ENCODE measurements around the gene METRNL.
"Not testable (repeated sequence)": the region's sequence is repeated elsewhere in the genome, so short reads cannot be mapped to it uniquely, and the experiment has no call there.

The METRNL gene

GRCh38 chr17:83079352-83079747, at the start of gene METRNL:
TSS of gene METRNL (plus strand) at chr17:83079609. CDS start at chr17:83079816, 207 bp downstream.
- no peak for DNase-seq

- no peak for DNase-seq
These were observed 49.0 kb upstream of the METRNL start for GRCh38 chr17:83030432-83030831.

DNA sequence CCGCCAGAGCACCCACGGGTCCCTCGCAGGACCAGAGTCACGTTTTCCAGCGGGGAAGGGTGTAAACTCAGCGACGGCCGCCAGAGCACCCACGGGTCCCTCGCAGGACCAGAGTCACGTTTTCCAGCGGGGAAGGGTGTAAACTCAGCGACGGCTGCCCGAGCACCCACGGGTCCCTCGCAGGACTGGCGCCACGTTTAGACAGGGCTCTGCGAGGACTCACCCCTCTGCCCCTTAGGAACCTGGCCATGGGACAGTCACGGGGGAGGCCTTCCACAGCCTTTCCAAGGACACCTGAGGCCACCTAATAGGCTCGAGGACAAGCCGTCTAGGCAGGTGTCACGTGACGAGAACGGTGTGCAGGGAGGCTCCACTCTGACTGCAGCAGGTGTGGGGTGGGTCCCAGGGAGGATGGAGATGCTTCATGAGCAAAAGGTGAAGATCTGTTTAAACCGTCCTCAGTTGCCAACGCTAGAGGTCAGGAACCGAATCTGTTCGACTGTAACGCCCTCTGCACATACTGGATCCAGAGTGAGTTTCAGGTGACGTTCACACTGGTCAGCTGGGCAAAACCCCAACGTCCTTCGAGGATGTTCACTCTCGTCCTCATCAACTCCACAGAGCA, 48.0 kb upstream of the METRNL start:
- DNase-seq = no peak

DNA sequence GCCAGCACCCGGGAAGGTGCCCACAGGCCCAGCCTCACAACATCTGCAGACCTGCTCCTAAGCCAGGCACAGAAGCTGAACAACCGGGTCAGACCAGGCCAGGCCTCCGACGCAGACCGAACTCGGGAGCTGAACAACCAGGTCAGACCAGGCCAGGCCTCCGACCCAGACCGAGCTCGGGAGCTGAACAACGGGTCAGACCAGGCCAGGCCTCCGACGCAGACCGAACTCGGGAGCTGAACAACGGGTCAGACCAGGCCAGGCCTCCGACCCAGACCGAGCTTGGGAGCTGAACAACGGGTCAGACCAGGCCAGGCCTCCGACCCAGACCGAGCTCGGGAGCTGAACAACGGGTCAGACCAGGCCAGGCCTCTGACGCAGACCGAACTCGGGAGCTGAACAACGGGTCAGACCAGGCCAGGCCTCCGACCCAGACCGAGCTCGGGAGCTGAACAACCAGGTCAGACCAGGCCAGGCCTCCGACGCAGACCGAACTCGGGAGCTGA, 47.4 kb upstream of the METRNL start:
- DNase-seq = not testable (repeated sequence)

DNA sequence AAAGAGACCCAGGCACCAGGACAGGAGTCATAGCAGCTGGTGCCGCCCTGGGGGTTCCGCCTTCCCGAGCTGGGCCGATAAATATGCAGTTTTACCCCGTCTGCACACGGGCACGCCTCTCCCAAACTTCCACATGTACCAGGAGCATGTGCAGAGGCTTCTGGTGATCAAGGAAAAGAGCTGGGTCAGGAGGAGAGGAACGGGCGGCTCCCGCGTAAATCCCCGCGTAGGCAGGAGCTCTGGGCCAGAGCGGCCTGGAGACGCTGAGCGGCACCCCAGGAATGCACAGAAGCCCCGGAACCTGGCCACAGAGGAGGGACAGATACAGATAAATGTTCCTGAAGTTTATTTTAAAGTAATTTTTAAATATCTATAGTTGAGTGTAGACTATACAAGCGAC, 46.6 kb upstream of the METRNL start:
- no peak for DNase-seq

GRCh38 chr17:83034525-83034924, 44.9 kb upstream of the METRNL start:
- no peak for DNase-seq

GRCh38 chr17:83035722-83036121, 43.7 kb upstream of the METRNL start:
- DNase-seq = no peak

GRCh38 chr17:83036193-83036592, 43.2 kb upstream of the METRNL start:
- DNase-seq = no peak

DNA sequence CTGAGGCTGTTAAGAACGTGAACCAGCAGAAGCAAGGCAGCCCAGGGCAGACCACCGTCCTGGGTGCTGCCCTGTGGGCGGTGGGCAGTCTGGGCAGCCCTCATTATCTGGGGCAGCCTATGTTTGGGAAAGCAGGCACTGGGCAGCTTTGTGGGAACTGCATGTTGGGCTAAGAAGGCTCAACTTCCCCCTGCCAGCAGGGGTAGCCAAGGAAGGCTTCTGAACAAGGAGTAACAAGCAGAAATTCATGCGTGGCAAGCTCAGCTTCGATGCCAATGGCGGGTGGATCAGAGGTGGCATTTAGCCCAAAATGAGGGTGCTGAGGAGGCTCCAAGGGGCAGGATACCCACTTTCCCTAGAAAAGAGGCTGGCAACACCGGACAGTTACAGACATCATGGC, 42.7 kb upstream of the METRNL start:
- no peak for DNase-seq

DNA sequence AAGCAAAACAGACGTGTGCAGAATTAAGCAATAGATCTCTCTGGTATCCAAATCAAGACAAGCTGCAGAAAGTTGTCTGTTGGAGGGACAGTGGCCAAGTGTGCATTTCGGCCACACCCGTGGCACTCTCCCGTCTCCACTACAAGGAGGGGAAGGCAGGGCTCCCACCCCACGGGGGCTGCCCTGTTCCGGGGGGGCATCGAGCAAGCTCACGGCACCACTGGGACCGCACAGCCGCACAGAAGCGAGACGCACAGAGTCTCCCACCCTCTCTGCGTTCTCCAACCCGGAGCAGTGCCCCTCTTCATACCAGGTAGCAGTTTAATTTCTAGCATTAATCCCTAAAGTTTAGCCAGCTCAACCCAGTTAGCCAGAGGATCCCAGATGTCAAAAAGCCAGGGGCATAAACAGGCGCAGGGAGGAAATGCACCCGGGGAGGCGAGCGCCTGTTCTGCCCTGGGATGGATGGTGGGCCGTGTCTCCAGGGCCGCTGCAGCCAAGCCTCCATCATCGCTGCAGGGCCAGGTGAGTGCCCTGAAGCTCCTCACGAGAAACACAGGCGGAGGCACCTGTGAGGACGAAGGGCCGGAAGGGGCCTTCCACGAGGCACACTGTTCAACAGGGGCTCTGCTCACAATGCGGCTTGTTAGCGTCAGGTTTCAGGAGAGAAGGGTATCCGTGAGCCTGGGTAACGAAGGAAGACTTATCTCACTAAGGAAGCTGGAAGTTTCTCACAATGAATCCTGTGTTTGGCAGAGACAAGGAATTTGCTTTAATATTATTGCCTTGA, 42.1 kb upstream of the METRNL start:
- DNase-seq = no peak

- no peak for DNase-seq
These were observed 41.6 kb upstream of the METRNL start for GRCh38 chr17:83037874-83038165.

DNA sequence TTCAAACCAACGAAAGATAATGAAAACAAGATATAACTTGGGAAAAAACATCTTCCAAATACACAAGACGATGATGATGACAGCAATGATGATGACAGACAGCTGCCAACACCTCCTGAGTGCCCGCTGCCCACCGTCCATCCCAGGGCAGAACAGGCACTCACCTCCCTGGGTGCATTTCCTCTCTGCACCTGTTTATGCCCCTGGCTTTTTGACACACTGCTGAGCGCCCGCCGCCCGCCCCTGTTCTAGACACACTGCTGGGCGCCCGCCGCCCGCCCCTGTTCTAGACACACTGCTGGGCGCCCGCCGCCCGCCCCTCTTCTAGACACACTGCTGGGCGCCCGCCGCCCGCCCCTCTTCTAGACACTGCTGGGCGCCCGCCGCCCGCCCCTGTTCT, 40.4 kb upstream of the METRNL start:
- not testable (repeated sequence) for DNase-seq

GRCh38 chr17:83041305-83041704, 38.1 kb upstream of the METRNL start:
- no peak for DNase-seq

DNA sequence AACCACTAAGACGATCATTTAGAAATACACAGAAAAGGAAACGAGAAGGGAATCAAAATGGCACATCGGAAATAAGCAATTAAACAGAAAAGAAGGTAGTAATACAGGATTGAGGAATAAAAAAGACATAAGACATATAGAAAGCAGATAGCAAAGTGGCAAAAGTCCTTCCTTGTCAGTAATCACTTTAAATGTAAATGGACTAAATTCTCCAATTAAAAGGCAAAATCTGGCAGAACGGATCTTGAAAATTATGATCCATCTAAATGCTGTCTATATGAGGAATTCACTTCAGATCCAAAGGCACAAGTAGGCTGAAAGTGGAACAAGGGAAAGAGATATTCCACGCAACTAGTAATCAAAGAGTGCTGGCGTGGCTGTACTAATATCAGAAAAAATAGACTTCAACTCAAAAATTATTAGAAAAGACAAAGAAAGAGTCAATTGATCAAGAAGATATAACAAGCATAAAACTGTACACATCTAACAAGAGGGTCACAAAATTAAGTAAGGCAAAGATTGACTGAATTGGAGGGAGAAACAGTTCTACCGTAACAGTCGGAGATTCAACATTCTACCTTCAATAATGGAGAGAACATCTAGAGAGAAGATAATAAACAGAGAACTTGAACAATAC, 36.8 kb upstream of the METRNL start:
- no peak for DNase-seq

DNA sequence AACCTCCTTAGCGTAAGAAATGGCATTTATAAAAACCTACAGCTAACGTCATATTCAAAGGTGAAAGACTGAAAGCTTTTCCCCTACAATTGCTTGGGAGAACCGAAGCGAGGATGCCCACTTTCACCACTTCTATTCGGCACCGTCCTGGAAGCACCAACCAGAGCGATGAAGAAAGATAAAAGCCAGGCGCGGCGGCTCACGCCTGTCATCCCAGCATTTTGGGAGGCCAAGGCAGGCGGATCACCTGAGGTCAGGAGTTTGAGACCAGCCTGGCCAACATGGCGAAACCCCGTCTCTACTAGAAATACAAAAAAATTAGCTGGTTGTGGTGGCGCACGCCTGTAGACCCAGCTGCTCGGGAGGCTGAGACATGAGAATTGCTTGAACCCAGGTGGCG, 34.9 kb upstream of the METRNL start:
- DNase-seq = not testable (repeated sequence)

GRCh38 chr17:83046448-83047181, 32.8 kb upstream of the METRNL start:
- no peak for DNase-seq

GRCh38 chr17:83047182-83047478, 32.3 kb upstream of the METRNL start:
- DNase-seq = no peak

DNA sequence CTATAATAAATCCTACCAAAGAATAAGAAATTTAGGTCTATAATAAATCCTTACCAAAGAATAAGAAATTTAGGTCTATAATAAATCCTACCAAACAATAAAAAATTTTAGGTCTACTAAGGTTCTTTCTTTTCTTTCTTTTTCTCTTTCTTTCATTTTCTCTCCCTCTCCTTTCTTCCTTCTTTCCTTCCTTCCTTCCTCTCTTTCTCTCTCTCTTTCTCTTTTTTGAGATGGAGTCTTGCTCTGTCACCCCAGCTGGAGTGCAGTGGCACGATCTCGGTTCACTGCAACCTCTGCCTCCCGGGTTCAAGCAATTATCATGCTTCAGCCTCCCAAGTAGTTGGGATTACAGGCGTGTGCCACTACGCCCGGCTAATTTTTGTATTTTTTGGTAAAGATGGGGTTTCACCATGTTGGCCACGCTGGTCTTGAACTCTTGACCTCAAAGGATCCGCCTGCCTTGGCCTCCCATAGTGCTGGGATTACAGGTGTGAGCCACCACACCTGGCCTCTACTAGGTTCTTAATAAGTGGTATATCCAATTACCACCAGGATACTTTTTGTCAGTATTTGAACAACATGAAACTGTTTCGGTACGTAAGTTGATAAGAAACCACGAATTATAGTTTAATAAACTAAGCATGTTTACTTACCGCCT, 31.5 kb upstream of the METRNL start:
- not testable (repeated sequence) for DNase-seq

DNA sequence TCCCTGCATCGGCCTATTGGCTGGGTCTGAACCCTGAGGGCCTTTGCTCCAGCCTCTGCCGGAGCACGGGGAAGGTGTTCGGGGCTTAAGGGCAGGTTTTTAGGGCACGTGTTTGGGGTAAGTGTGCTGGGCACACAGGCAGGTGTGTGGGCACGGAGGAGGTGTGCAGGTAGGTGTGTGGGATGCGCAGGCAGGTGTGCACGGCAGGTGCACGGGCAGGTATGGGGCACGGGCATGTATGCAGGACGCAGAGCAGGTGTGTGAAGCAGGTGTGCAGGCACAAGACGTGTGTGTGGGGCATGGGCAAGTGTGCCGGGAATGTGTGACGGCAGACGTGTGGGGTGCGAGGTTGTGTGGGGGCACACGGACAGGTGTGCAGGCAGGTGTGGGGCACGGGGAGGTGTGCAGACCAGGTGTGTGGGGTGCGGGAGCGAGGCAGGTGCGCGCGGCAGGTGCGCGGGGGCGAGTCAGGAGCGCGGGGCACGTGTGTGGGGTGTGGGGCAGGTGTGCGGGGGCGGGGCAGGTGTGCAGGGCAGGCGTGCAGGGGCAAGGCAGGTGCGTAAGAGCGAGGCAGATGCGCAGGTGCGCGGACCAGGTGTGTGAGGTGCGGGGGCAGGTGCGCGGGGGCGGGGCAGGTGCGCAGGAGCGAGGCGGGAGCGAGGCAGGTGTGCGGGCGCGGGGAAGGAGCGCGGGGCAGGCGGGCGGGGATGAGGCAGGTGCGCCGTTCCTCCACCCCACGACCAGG, 28.6 kb upstream of the METRNL start:
- DNase-seq = peak; percentile 56

- DNase-seq = peak; percentile 93
These were observed 27.8 kb upstream of the METRNL start for GRCh38 chr17:83051396-83052240.

GRCh38 chr17:83052241-83052564, 27.2 kb upstream of the METRNL start:
- DNase-seq = no peak
